ENCODE measurements around the gene ZNF469.

The ZNF469 gene

DNA sequence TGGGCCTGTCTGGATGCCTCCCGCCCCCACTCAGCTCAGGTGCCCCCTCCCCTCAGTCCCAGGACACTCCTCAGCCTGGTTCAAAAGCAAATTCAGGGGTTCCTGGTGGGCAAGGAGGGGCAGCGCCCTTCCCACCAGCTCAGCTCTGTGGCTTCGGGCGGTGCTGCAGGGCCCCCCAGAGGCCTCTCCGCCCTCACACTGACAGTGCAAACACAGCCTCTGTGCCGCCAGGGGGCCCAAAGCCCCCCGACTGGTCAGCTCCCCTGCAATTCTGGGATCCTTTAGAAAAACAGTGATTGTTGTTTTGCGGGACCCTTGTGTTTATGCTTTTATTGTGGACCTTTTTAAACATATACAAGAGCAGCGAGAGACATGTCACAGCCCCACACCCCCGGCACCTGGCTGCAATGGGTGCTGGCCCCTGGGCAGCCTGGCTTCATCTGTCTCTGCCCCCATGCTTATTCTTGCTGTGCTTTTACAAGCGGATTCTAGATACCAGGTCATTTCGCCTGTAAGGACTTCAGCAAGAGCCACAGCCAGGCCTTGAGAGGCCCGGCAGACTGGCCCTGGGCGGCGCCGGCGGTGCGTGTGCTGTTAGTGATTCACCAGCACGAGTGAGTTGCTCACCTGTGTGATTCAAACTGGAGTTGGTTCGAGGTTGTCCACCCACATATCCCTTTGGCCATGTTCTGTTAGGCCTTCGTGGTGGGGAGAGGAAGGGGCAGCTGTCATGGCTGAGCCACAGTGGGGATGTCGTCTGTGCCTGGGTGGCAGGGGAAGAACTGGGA lies 21.2 kb downstream of the ZNF469 start:
- TF ChIP-seq EZH2phosphoT487 (IDR thresholded peaks at IDR 0.05; ENCODE audit: low read depth) = no peak
- TF ChIP-seq, protein P1, sequence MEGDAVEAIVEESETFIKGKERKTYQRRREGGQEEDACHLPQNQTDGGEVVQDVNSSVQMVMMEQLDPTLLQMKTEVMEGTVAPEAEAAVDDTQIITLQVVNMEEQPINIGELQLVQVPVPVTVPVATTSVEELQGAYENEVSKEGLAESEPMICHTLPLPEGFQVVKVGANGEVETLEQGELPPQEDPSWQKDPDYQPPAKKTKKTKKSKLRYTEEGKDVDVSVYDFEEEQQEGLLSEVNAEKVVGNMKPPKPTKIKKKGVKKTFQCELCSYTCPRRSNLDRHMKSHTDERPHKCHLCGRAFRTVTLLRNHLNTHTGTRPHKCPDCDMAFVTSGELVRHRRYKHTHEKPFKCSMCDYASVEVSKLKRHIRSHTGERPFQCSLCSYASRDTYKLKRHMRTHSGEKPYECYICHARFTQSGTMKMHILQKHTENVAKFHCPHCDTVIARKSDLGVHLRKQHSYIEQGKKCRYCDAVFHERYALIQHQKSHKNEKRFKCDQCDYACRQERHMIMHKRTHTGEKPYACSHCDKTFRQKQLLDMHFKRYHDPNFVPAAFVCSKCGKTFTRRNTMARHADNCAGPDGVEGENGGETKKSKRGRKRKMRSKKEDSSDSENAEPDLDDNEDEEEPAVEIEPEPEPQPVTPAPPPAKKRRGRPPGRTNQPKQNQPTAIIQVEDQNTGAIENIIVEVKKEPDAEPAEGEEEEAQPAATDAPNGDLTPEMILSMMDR (IDR thresholded peaks at IDR 0.05; ENCODE audit: low read depth, low read length) = no peak; the same call in 1 of the 2 replicates
- Histone ChIP-seq H3K4me3 (ENCODE audit: low read length) (no peak overlapping the region), H4K20me1 (ENCODE audit: insufficient read depth, low read length) (no peaks in the 10 kb centered on the region)

DNA sequence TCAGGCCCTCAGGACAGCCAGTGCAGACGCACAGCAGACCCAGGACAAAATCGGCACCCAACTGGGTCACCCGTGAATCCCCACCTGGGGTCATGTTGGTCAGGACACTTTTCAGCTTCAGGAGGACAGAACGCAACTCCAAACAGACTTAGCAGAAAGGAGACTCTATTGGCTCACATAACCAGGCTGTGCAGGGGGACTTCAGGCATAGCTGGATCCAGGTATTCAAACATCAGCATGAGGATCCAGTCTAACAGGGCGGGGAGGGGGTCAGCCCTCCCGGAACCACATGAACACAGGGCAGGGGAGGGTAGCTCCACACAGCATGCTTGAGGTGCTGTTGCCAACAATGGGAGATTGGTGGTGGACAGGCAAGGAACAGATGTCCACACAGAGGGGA lies 22.0 kb downstream of the ZNF469 start:
- H3K79me2 ChIP-seq (ENCODE audit: low read length) = no peaks in the 10 kb centered on the region
- no peak overlapping the region for H3K4me2 ChIP-seq (ENCODE audit: low read length)
- H3K36me3 ChIP-seq (replicated peaks; ENCODE audit: low read depth, low read length) = no peaks in the 10 kb centered on the region
- no peaks in the 10 kb centered on the region for H3K4me1 ChIP-seq (ENCODE audit: low read length)
- no peaks in the 10 kb centered on the region for H3K27me3 ChIP-seq (ENCODE audit: low read depth, low read length)
- no peaks in the 10 kb centered on the region for H3K9me3 ChIP-seq (ENCODE audit: insufficient read depth, low read length)
- H3K4me3 ChIP-seq (ENCODE audit: low read length) = no peak overlapping the region
- H4K20me1 ChIP-seq (ENCODE audit: insufficient read depth, low read length) = no peaks in the 10 kb centered on the region
- H2AFZ ChIP-seq (ENCODE audit: low read depth, low read length) = no peak overlapping the region
- H3K9ac ChIP-seq (ENCODE audit: low read length) = no peak overlapping the region
- TF ChIP-seq, protein P1 (IDR thresholded peaks at IDR 0.05; ENCODE audit: low read depth, low read length) = no peak
- TF ChIP-seq EZH2phosphoT487 (IDR thresholded peaks at IDR 0.05; ENCODE audit: low read depth) = no peak
- H3K27ac ChIP-seq (ENCODE audit: low read length) = no peak overlapping the region

More for the DNA sequence above, 21.2 kb downstream of the ZNF469 start:
- no peak overlapping the region for H3K4me2 ChIP-seq (ENCODE audit: low read length)
- H3K9ac ChIP-seq (ENCODE audit: low read length) = no peak overlapping the region
- H3K27me3 ChIP-seq (ENCODE audit: low read depth, low read length) = no peaks in the 10 kb centered on the region
- no peaks in the 10 kb centered on the region for H3K9me3 ChIP-seq (ENCODE audit: insufficient read depth, low read length)
- H3K27ac ChIP-seq (ENCODE audit: low read length) = no peak overlapping the region
- H3K36me3 ChIP-seq (replicated peaks; ENCODE audit: low read depth, low read length) = no peaks in the 10 kb centered on the region
- H3K4me1 ChIP-seq (ENCODE audit: low read length) = no peaks in the 10 kb centered on the region
- no peaks in the 10 kb centered on the region for H3K79me2 ChIP-seq (ENCODE audit: low read length)
- H2AFZ ChIP-seq (ENCODE audit: low read depth, low read length) = no peak overlapping the region

DNA sequence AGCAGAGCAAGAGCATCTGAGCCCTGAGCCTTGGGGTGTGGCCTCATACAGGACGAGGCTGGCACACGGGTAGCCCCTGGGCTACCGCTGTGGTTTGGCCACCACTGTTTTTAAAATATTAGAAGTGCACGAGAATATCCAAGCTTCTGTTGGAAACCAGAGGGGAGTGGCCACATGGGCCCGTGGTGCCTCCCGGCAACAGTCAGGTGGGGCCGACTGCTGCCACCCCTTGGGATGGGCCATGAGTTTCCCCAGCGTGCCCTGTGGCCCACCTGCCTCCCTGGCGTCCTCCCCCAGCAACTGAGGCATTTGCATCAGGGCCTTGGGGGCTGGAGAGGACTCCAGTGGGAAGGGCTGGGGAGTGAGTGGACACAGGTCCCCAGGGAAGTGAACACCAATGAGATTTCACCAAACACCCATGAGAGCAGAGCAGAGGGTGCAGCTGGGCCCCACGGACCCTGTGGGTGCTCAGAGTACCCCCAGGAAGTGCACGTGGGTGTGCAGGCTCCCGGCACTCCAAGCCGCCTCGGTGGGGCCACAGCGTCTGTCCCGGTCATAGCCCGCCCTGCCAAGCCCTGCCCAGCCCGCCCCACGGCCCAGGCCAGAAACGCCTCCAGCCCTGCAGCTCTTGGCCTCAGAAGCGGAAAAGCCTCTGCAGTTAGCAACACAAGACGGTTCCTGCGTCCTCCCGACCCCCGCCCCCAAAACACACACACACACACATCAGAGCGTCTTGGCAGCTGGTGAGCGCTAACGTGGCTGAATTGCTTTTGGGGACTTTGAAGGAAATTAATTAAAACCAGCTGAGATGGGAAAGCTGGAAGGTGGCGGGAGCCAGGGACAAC lies 22.7 kb downstream of the ZNF469 start:
- Histone ChIP-seq H3K4me3 (ENCODE audit: low read length) (no peak overlapping the region), H3K4me2 (ENCODE audit: low read length) (no peak overlapping the region), H3K36me3 (replicated peaks; ENCODE audit: low read depth, low read length) (no peaks in the 10 kb centered on the region), H3K79me2 (ENCODE audit: low read length) (no peaks in the 10 kb centered on the region), H4K20me1 (ENCODE audit: insufficient read depth, low read length) (no peaks in the 10 kb centered on the region), H3K27me3 (ENCODE audit: low read depth, low read length) (no peaks in the 10 kb centered on the region), H3K27ac (ENCODE audit: low read length) (no peak overlapping the region), H3K4me1 (ENCODE audit: low read length) (no peaks in the 10 kb centered on the region), H3K9me3 (ENCODE audit: insufficient read depth, low read length) (no peaks in the 10 kb centered on the region), H3K9ac (ENCODE audit: low read length) (no peak overlapping the region), H2AFZ (ENCODE audit: low read depth, low read length) (no peak overlapping the region)
- TF ChIP-seq, protein P1 (IDR thresholded peaks at IDR 0.05; ENCODE audit: low read depth, low read length) = no peak
- no peak for TF ChIP-seq EZH2phosphoT487 (IDR thresholded peaks at IDR 0.05; ENCODE audit: low read depth)
